ENCODE data around the gene CDH4. TPM values are rescaled to one million over a fixed set of nuclear protein-coding genes. Genes with fewer than 3 reads are reported as not detected.

The CDH4 gene
- total and polyA plus RNA-seq, 2 donors (not counting 1 experiment from before 2014, with no cell fraction given): not detected

GRCh38 chr20:61823242-61823641 lies 571.2 kb downstream of the CDH4 start:
- Histone ChIP-seq H3K4me3 (ENCODE audit: control extremely low read depth in 1 of 5, extremely low read depth in 1 of 5, insufficient read depth in 1 of 5, low read depth in 2 of 5, low read length in 4 of 5) (no peak overlapping the region), H3K4me1 (ENCODE audit: control insufficient read depth in 2 of 2, insufficient read depth in 2 of 2, low read length in 2 of 2) (no peaks in the 10 kb centered on the region), H3K27me3 (replicated peaks in 1 of 4; ENCODE audit: control extremely low read depth in 1 of 4, control insufficient read depth in 3 of 4, insufficient read depth in 4 of 4, low read length in 3 of 4) (no peaks in the 10 kb centered on the region), H3K36me3 (replicated peaks in 1 of 2; ENCODE audit: control extremely low read depth in 1 of 2, control insufficient read depth in 1 of 2, extremely low read depth in 1 of 2, insufficient read depth in 2 of 2, low read length in 1 of 2) (no peaks in the 10 kb centered on the region), H3K79me2 (ENCODE audit: control insufficient read depth, insufficient read depth, low read length) (no peaks in the 10 kb centered on the region), H3K9me3 (ENCODE audit: control extremely low read depth in 1 of 3, control insufficient read depth in 2 of 3, insufficient read depth in 1 of 3, low read length in 2 of 3) (peaks cover 0 to 18% (median 0%) of the 10 kb centered on the region in 3 donors), H3K9ac (ENCODE audit: low read length) (no peak overlapping the region), H3K27ac (ENCODE audit: low read length in 2 of 2) (no peak overlapping the region), H3K4me2 (replicated peaks; ENCODE audit: low read depth, low read length, poor library complexity, severe bottlenecking) (no peak overlapping the region), H2AFZ (ENCODE audit: insufficient read depth, low read depth, low read length, poor library complexity, severe bottlenecking) (no peak overlapping the region), H4K20me1 (ENCODE audit: control insufficient read depth, insufficient read depth, low read length, poor library complexity, severe bottlenecking) (no peaks in the 10 kb centered on the region)
- intact Hi-C loops (cut with micrococcal nuclease): no loop called here
- 93% methylated on average over 2 of the region's 2 CpGs for WGBS (ENCODE audit: insufficient coverage)
- POLR2A ChIA-PET: no interaction called here
- Mint-ChIP-seq H3K9me3 (ENCODE audit: insufficient read depth) (peaks cover 3% of the 10 kb centered on the region), H3K4me3 (no peak overlapping the region), H3K27ac (no peak overlapping the region), H3K4me1 (no peaks in the 10 kb centered on the region), H3K27me3 (no peaks in the 10 kb centered on the region)
- TF ChIP-seq CTCF (IDR thresholded peaks at IDR 0.05) (no peak), EZH2 (IDR thresholded peaks at IDR 0.05; ENCODE audit: borderline replicate concordance, insufficient read depth, low read depth, low read length, poor library complexity, severe bottlenecking) (no peak)
- no peak for ATAC-seq (ENCODE audit: low read depth)
- DNase-seq: no peak
- CTCF ChIA-PET: no interaction called here

GRCh38 chr20:61828891-61829290 lies 576.8 kb downstream of the CDH4 start:
- H3K27ac Mint-ChIP-seq: no peak overlapping the region
- ATAC-seq (ENCODE audit: low read depth) (no peak), DNase-seq (no peak)
- no peaks in the 10 kb centered on the region for H4K20me1 ChIP-seq (ENCODE audit: control insufficient read depth, insufficient read depth, low read length, poor library complexity, severe bottlenecking)
- H3K4me3 Mint-ChIP-seq: no peak overlapping the region
- H3K4me3 ChIP-seq (ENCODE audit: control extremely low read depth in 1 of 5, extremely low read depth in 1 of 5, insufficient read depth in 1 of 5, low read depth in 2 of 5, low read length in 4 of 5): no peak overlapping the region
- H3K27me3 Mint-ChIP-seq: no peaks in the 10 kb centered on the region
- H2AFZ ChIP-seq (ENCODE audit: insufficient read depth, low read depth, low read length, poor library complexity, severe bottlenecking): no peak overlapping the region
- intact Hi-C loops (cut with micrococcal nuclease): no loop called here
- TF ChIP-seq EZH2 (IDR thresholded peaks at IDR 0.05; ENCODE audit: borderline replicate concordance, insufficient read depth, low read depth, low read length, poor library complexity, severe bottlenecking): no peak
- no peak for TF ChIP-seq CTCF (IDR thresholded peaks at IDR 0.05)
- no peak overlapping the region for H3K4me2 ChIP-seq (replicated peaks; ENCODE audit: low read depth, low read length, poor library complexity, severe bottlenecking)
- H3K27ac ChIP-seq (ENCODE audit: low read length in 2 of 2): no peak overlapping the region
- H3K36me3 ChIP-seq (replicated peaks in 1 of 2; ENCODE audit: control extremely low read depth in 1 of 2, control insufficient read depth in 1 of 2, extremely low read depth in 1 of 2, insufficient read depth in 2 of 2, low read length in 1 of 2): no peaks in the 10 kb centered on the region
- ChIA-PET POLR2A (no interaction called here), CTCF (no interaction called here)
- peaks cover 0 to 4% (median 0%) of the 10 kb centered on the region in 4 experiments for H3K27me3 ChIP-seq (replicated peaks in 1 of 4; ENCODE audit: control extremely low read depth in 1 of 4, control insufficient read depth in 3 of 4, insufficient read depth in 4 of 4, low read length in 3 of 4)
- H3K4me1 Mint-ChIP-seq: no peaks in the 10 kb centered on the region
- no peaks in the 10 kb centered on the region for H3K79me2 ChIP-seq (ENCODE audit: control insufficient read depth, insufficient read depth, low read length)
- 89% methylated on average over 14 of the region's 14 CpGs for WGBS (ENCODE audit: insufficient coverage)
- no peaks in the 10 kb centered on the region for H3K9me3 Mint-ChIP-seq (ENCODE audit: insufficient read depth)
- H3K9ac ChIP-seq (ENCODE audit: low read length): no peak overlapping the region
- no peaks in the 10 kb centered on the region for H3K4me1 ChIP-seq (ENCODE audit: control insufficient read depth in 2 of 2, insufficient read depth in 2 of 2, low read length in 2 of 2)
- H3K9me3 ChIP-seq (ENCODE audit: control extremely low read depth in 1 of 3, control insufficient read depth in 2 of 3, insufficient read depth in 1 of 3, low read length in 2 of 3): peaks cover 0 to 29% (median 0%) of the 10 kb centered on the region in 3 donors

All from B cell (primary cell).